A204.1 (cell line): ENCODE measurements around the gene POPDC3.
"Not testable (repeated sequence)": the region's sequence is repeated elsewhere in the genome, so short reads cannot be mapped to it uniquely, and the experiment has no call there.

Experiments used
- FAIRE-seq: peaks from 2 replicates; lab custom pipeline; 2012; peaks lifted over from hg19 to GRCh38; lab: Jason Lieb, UNC

Gene POPDC3

GRCh38 chr6:105179244-105180065 lies at the start of gene POPDC3:
Gene POPDC3 (minus strand): TSS chr6:105180014. CDS start chr6:105161909, 18,105 bp downstream.
- no peak for FAIRE-seq

- no peak for FAIRE-seq
Measured at GRCh38 chr6:105227295-105227767, 47.5 kb upstream of the POPDC3 start.

GRCh38 chr6:105226598-105227294 lies 46.9 kb upstream of the POPDC3 start:
- FAIRE-seq: no peak

GRCh38 chr6:105223242-105223641 lies 43.4 kb upstream of the POPDC3 start:
- no peak for FAIRE-seq

- not testable (repeated sequence) for FAIRE-seq
Measured at GRCh38 chr6:105221219-105221618, 41.4 kb upstream of the POPDC3 start.

- no peak for FAIRE-seq
Measured at GRCh38 chr6:105220186-105220585, 40.4 kb upstream of the POPDC3 start.

- FAIRE-seq: not testable (repeated sequence)
Measured at GRCh38 chr6:105219218-105219617, 39.4 kb upstream of the POPDC3 start.

- no peak for FAIRE-seq
Measured at GRCh38 chr6:105215506-105215905, 35.7 kb upstream of the POPDC3 start.

- no peak for FAIRE-seq
Measured at GRCh38 chr6:105214668-105215067, 34.9 kb upstream of the POPDC3 start.

- no peak for FAIRE-seq
Measured at GRCh38 chr6:105213272-105213671, 33.5 kb upstream of the POPDC3 start.

- no peak for FAIRE-seq
Measured at GRCh38 chr6:105212587-105212986, 32.8 kb upstream of the POPDC3 start.

GRCh38 chr6:105211831-105212230 lies 32.0 kb upstream of the POPDC3 start:
- FAIRE-seq: no peak

- no peak for FAIRE-seq
Measured at GRCh38 chr6:105210932-105211531, 31.2 kb upstream of the POPDC3 start.

- no peak for FAIRE-seq
Measured at GRCh38 chr6:105209950-105210706, 30.3 kb upstream of the POPDC3 start.

- no peak for FAIRE-seq
Measured at GRCh38 chr6:105207524-105208269, 27.9 kb upstream of the POPDC3 start.

GRCh38 chr6:105204768-105205167 lies 25.0 kb upstream of the POPDC3 start:
- no peak for FAIRE-seq

GRCh38 chr6:105204331-105204730 lies 24.5 kb upstream of the POPDC3 start:
- FAIRE-seq: no peak

GRCh38 chr6:105202486-105202885 lies 22.7 kb upstream of the POPDC3 start:
- no peak for FAIRE-seq

GRCh38 chr6:105200133-105200730 lies 20.4 kb upstream of the POPDC3 start:
- FAIRE-seq: no peak

GRCh38 chr6:105199711-105200110 lies 19.9 kb upstream of the POPDC3 start:
- FAIRE-seq: no peak

- no peak for FAIRE-seq
Measured at GRCh38 chr6:105196076-105196475, 16.3 kb upstream of the POPDC3 start.
